ENCODE measurements around the gene EPHB4. TPM values are rescaled to one million over a fixed set of nuclear protein-coding genes. Genes with fewer than 3 reads are reported as not detected.

The EPHB4 gene
- total and polyA plus RNA-seq, 2 of the 4 experiments (the other 2 are of a cell fraction), result 34.5 to 36.4 TPM

- Histone ChIP-seq H3K56ac (ENCODE audit: extremely low read depth, insufficient read depth, low read length) (no peak overlapping the region), H4K20me1 (ENCODE audit: insufficient read depth, low read length) (no peaks in the 10 kb centered on the region; the same call in 1 of the 2 replicates), H3K23ac (ENCODE audit: low read depth, low read length) (no peak overlapping the region), H4K8ac (ENCODE audit: low read depth in 2 of 2, low read length in 2 of 2) (no peak overlapping the region), H3K4me2 (ENCODE audit: low read depth, low read length) (no peak overlapping the region), H3K18ac (ENCODE audit: low read depth, low read length) (no peak overlapping the region), H2BK5ac (ENCODE audit: low read depth, low read length, poor library complexity, severe bottlenecking) (no peak overlapping the region), H4K5ac (ENCODE audit: low read depth, low read length) (no peak overlapping the region), H3K27ac (ENCODE audit: insufficient read depth, low read length) (no peak overlapping the region), H2AK9ac (replicated peaks; ENCODE audit: low read depth, low read length, poor library complexity) (no peak overlapping the region), H3K9me1 (ENCODE audit: insufficient read depth, low read length) (peaks cover 2% of the 10 kb centered on the region; the same call in 1 of the 2 replicates), H2AK5ac (ENCODE audit: low read depth, low read length) (no peak overlapping the region), H2BK15ac (ENCODE audit: low read depth, low read length) (no peak overlapping the region), H3K79me1 (ENCODE audit: low read depth in 1 of 2, low read length in 2 of 2) (peaks cover 6 to 11% of the 10 kb centered on the region in 2 experiments), H3K9me3 (ENCODE audit: control insufficient read depth, insufficient read depth, low read length) (no peaks in the 10 kb centered on the region), H3K36me3 (ENCODE audit: control insufficient read depth, insufficient read depth, low read length) (peaks cover 31% of the 10 kb centered on the region), H3K4me3 (ENCODE audit: insufficient read depth, low read depth, low read length) (no peak overlapping the region), H3K14ac (replicated peaks; ENCODE audit: low read depth, low read length) (no peak overlapping the region), H3K4ac (ENCODE audit: low read depth, low read length) (no peak overlapping the region), H3K4me1 (ENCODE audit: control insufficient read depth, insufficient read depth, low read length) (peaks cover 7% of the 10 kb centered on the region), H2BK120ac (ENCODE audit: low read depth, low read length) (no peak overlapping the region), H4K91ac (ENCODE audit: insufficient read depth, low read depth, low read length) (no peak overlapping the region), H2AFZ (replicated peaks; ENCODE audit: low read length, poor library complexity) (no peak overlapping the region), H3K27me3 (ENCODE audit: control insufficient read depth, insufficient read depth, low read length) (no peaks in the 10 kb centered on the region), H2BK20ac (ENCODE audit: low read depth, low read length) (no peak overlapping the region), H3K9ac (ENCODE audit: low read depth, low read length) (no peak overlapping the region)
- dilution Hi-C loops (cut with HindIII; ENCODE audit: low sequenced_read_pairs, unreplicated experiment), result no loop called here
- in situ Hi-C loops (cut with MboI; ENCODE audit: low sequenced_read_pairs), result loop anchor here (25.0 kb wide), 2 partner anchors 274 to 399 kb away; partner anchors contain the start of genes FBXO24, LRCH4 and SPACDR
- no peak for TF ChIP-seq CTCF (conservative IDR thresholded peaks at IDR 0.05; ENCODE audit: low read depth, low read length)
- TF ChIP-seq MXI1 (IDR thresholded peaks at IDR 0.05; ENCODE audit: borderline replicate concordance, low read depth, low read length), result no peak
- TF ChIP-seq RAD21 (IDR thresholded peaks at IDR 0.05; ENCODE audit: low read length), result no peak
- no peak for TF ChIP-seq SMC3 (IDR thresholded peaks at IDR 0.05; ENCODE audit: low read depth, low read length)
- TF ChIP-seq CEBPB (IDR thresholded peaks at IDR 0.05; ENCODE audit: low read depth, low read length), result no peak
- TF ChIP-seq ELK1 (IDR thresholded peaks at IDR 0.05; ENCODE audit: borderline replicate concordance, low read depth, low read length), result no peak
- no peak for TF ChIP-seq CHD1 (IDR thresholded peaks at IDR 0.05; ENCODE audit: low read depth, low read length)
- TF ChIP-seq MAZ (IDR thresholded peaks at IDR 0.05; ENCODE audit: borderline replicate concordance, low read depth, low read length), result no peak
- TF ChIP-seq BHLHE40 (IDR thresholded peaks at IDR 0.05; ENCODE audit: low read depth, low read length), result no peak
- TF ChIP-seq USF2 (IDR thresholded peaks at IDR 0.05; ENCODE audit: low read depth, low read length), result no peak
- no peak for TF ChIP-seq NFE2L2 (IDR thresholded peaks at IDR 0.05; ENCODE audit: low read depth, low read length)
- TF ChIP-seq RCOR1 (IDR thresholded peaks at IDR 0.05; ENCODE audit: insufficient replicate concordance, low read length), result no peak
- no peak for TF ChIP-seq RFX5 (IDR thresholded peaks at IDR 0.05; ENCODE audit: low read depth, low read length)
- TF ChIP-seq FOS (IDR thresholded peaks at IDR 0.05; ENCODE audit: low read depth, low read length), result no peak
- TF ChIP-seq POLR2A (IDR thresholded peaks at IDR 0.05; ENCODE audit: low read depth, low read length), result no peak
- TF ChIP-seq MAFK (IDR thresholded peaks at IDR 0.05; ENCODE audit: low read depth, low read length), result no peak
- DNase-seq (no peak), ATAC-seq (ENCODE audit: low read depth) (no peak)
- 100% methylated on average over 2 of the region's 14 CpGs; no CpG with 5 or more reads in 1 of the 2 experiments for WGBS, 2 experiments (ENCODE audit: extremely low coverage in 2 of 2, insufficient read length in 1 of 2)
- intact Hi-C loops (cut with micrococcal nuclease), result no loop called here
- POLR2A ChIA-PET (ENCODE audit: unreplicated experiment), result interaction anchor here (0.6 kb wide), 1 partner anchor 282 kb away, joined by 7 read pairs; no protein-coding TSS in a partner anchor
- BruUV-seq (replicated peaks), result no TSS peak
- CTCF ChIA-PET, result no interaction called here
These were observed 34.3 kb upstream of the EPHB4 start for GRCh38 chr7:100861616-100861985.

Measured in IMR-90 (cell line).